NOMO-1 treated with dmso at 0.1 percent for 144 hours (cell line): ENCODE results near the gene TFAP2D.

Experiments
- DNase-seq: peaks from one replicate; lab custom pipeline; 2025; ENCODE audit not compliant: unreplicated experiment; lab: John Stamatoyannopoulos, UW

The TFAP2D gene

GRCh38 chr6:50818020-50818419, 104.7 kb downstream of the TFAP2D start:
- no peak for DNase-seq

- DNase-seq = no peak
Observed at GRCh38 chr6:50818673-50819072, 105.3 kb downstream of the TFAP2D start, which contains the start of gene TFAP2B. TFAP2B (plus strand) TSS chr6:50818871; CDS start chr6:50818892, 21 bp downstream.

GRCh38 chr6:50819466-50819903, 106.2 kb downstream of the TFAP2D start:
- DNase-seq = no peak

- no peak for DNase-seq
Observed at GRCh38 chr6:50819904-50820868, 106.9 kb downstream of the TFAP2D start.

- no peak for DNase-seq
Observed at GRCh38 chr6:50820869-50821264, 107.5 kb downstream of the TFAP2D start.

GRCh38 chr6:50821441-50822077, 108.2 kb downstream of the TFAP2D start:
- DNase-seq = no peak

GRCh38 chr6:50822078-50822476, 108.8 kb downstream of the TFAP2D start:
- no peak for DNase-seq
